WTC11 (cell line): ENCODE results near the gene UPF2. TPM values are rescaled to one million over a fixed set of nuclear protein-coding genes. Genes with fewer than 3 reads are reported as not detected.

ENCODE experiments used
- ATAC-seq: fragments of 200-7000 bp; cut with Tn5 transposase; 2 replicates; pipeline ENCODE4 v1.10.0; 2021; ENCODE audit warnings: mild to moderate bottlenecking, moderate library complexity
- CTCF ChIA-PET: fragments of 300-600 bp; sonication (Branson Sonifier 250); formaldehyde crosslinking; loops from one replicate; lab custom pipeline; 2021; ENCODE audit warnings: antibody characterized with exemption; lab: Charles Lee
- POLR2A ChIA-PET: fragments of 350-600 bp; sonication (Branson Sonifier 250); formaldehyde crosslinking; loops from one replicate; lab custom pipeline; 2021; ENCODE audit warnings: antibody characterized with exemption; lab: Charles Lee
- DNase-seq: peaks from one replicate; pipeline ENCODE4 v3.0.0; 2021; ENCODE audit warnings: low spot score
- H3K27ac Mint-ChIP-seq: 2 replicates; pipeline ENCODE4 v1.8.0; 2021; ENCODE audit warnings: mixed read lengths
- H3K27me3 Mint-ChIP-seq: 2 replicates; pipeline ENCODE4 v1.8.0; 2021; ENCODE audit warnings: low read depth, mild to moderate bottlenecking, moderate library complexity, mixed read lengths
- H3K36me3 Mint-ChIP-seq: 2 replicates; pipeline ENCODE4 v1.8.0; 2021; ENCODE audit warnings: mixed read lengths
- H3K4me1 Mint-ChIP-seq: 2 replicates; pipeline ENCODE4 v1.8.0; 2022; ENCODE audit warnings: mixed read lengths
- H3K4me3 Mint-ChIP-seq: 2 replicates; pipeline ENCODE4 v1.8.0; 2021; ENCODE audit warnings: mild to moderate bottlenecking, moderate library complexity, mixed read lengths
- H3K9me3 Mint-ChIP-seq: 2 replicates; pipeline ENCODE4 v1.8.0; 2021; ENCODE audit warnings: mixed read lengths
- CTCF ChIP-seq: fragments of 200-600 bp; IDR thresholded peaks from 2 replicates; pipeline ENCODE4 v1.8.0; 2022; ENCODE audit warnings: antibody characterized with exemption
- E2F4 ChIP-seq: sonication (generic); formaldehyde crosslinking; IDR thresholded peaks from 2 replicates; pipeline ENCODE4 v1.8.1; 2022; ENCODE audit warnings: low read depth, mild to moderate bottlenecking, moderate library complexity, missing genetic modification reagents, borderline replicate concordance
- ETV6 ChIP-seq: sonication (generic); formaldehyde crosslinking; IDR thresholded peaks from 2 replicates; pipeline ENCODE4 v1.8.1; 2022; ENCODE audit warnings: mild to moderate bottlenecking, missing genetic modification reagents
- FOXJ3 ChIP-seq: sonication (generic); formaldehyde crosslinking; IDR thresholded peaks from 2 replicates; pipeline ENCODE4 v1.9.0; 2021; ENCODE audit warnings: missing genetic modification reagents, mild to moderate bottlenecking, borderline replicate concordance
- FOXP1 ChIP-seq: sonication (generic); formaldehyde crosslinking; IDR thresholded peaks from 2 replicates; pipeline ENCODE4 v1.8.0; 2022; ENCODE audit warnings: missing genetic modification reagents, mild to moderate bottlenecking, moderate library complexity, borderline replicate concordance
- MAX ChIP-seq: sonication (generic); formaldehyde crosslinking; IDR thresholded peaks from 2 replicates; pipeline ENCODE4 v1.8.0; 2022; ENCODE audit warnings: mild to moderate bottlenecking, missing genetic modification reagents
- MYBL2 ChIP-seq: sonication (generic); formaldehyde crosslinking; IDR thresholded peaks from 2 replicates; pipeline ENCODE4 v1.8.1; 2023; ENCODE audit warnings: mild to moderate bottlenecking, moderate library complexity, missing genetic modification reagents
- NFE2L1 ChIP-seq: sonication (generic); formaldehyde crosslinking; IDR thresholded peaks from 2 replicates; pipeline ENCODE4 v1.8.1; 2023; ENCODE audit warnings: missing genetic modification reagents
- NR1H2 ChIP-seq: sonication (generic); formaldehyde crosslinking; IDR thresholded peaks from 2 replicates; pipeline ENCODE4 v1.9.0; 2021; ENCODE audit warnings: mild to moderate bottlenecking, moderate library complexity, missing genetic modification reagents
- SOX15 ChIP-seq: fragments of 250-450 bp; sonication (Bioruptor Pico); IDR thresholded peaks from 2 replicates; pipeline ENCODE4 v1.9.0; 2021; ENCODE audit warnings: mild to moderate bottlenecking
- TCF7 ChIP-seq: sonication (generic); formaldehyde crosslinking; IDR thresholded peaks from 2 replicates; pipeline ENCODE4 v1.8.0; 2022; ENCODE audit warnings: mild to moderate bottlenecking, low read depth, missing genetic modification reagents, moderate library complexity
- ZBTB21 ChIP-seq: sonication (generic); formaldehyde crosslinking; IDR thresholded peaks from 2 replicates; pipeline ENCODE4 v1.8.1; 2023; ENCODE audit warnings: mild to moderate bottlenecking, missing genetic modification reagents, borderline replicate concordance
- ZBTB43 ChIP-seq: sonication (generic); formaldehyde crosslinking; IDR thresholded peaks from 2 replicates; pipeline ENCODE4 v1.8.1; 2023; ENCODE audit warnings: mild to moderate bottlenecking, missing genetic modification reagents
- ZNF219 ChIP-seq: sonication (generic); formaldehyde crosslinking; IDR thresholded peaks from 2 replicates; pipeline ENCODE4 v1.8.0; 2023; ENCODE audit warnings: missing genetic modification reagents, mild to moderate bottlenecking, borderline replicate concordance
- ZNF416 ChIP-seq: fragments of 250-450 bp; sonication (Bioruptor Pico); IDR thresholded peaks from 2 replicates; pipeline ENCODE4 v1.9.0; 2021; ENCODE audit warnings: mild to moderate bottlenecking, inconsistent platforms
- ZNF512 ChIP-seq: sonication (generic); formaldehyde crosslinking; IDR thresholded peaks from 2 replicates; pipeline ENCODE4 v1.8.1; 2022; ENCODE audit warnings: missing genetic modification reagents, borderline replicate concordance
- total RNA-seq: library from RNA; stranded (reverse); gene quantifications from 3 replicates; pipeline ENCODE4 v1.2.3, GENCODE V29; 2021
- TF ChIP-seq, protein P1 (sequence below): sonication (generic); formaldehyde crosslinking; IDR thresholded peaks from 2 replicates; pipeline ENCODE4 v1.8.0; 2022; ENCODE audit warnings: mild to moderate bottlenecking, missing genetic modification reagents
- TF ChIP-seq, protein P2 (sequence below): sonication (generic); formaldehyde crosslinking; IDR thresholded peaks from 2 replicates; pipeline ENCODE4 v1.8.0; 2022; ENCODE audit warnings: mild to moderate bottlenecking, missing genetic modification reagents
- TF ChIP-seq, protein P3 (sequence below): sonication (generic); formaldehyde crosslinking; IDR thresholded peaks from 2 replicates; pipeline ENCODE4 v1.8.0; 2022; ENCODE audit warnings: mild to moderate bottlenecking, missing genetic modification reagents

UPF2 gene
- total RNA-seq, 1 experiment from 2014 or later = 24.3 TPM

GRCh38 chr10:11898033-11898371 is 144.6 kb downstream of the UPF2 start:
- no peak for ATAC-seq
- POLR2A ChIA-PET = no interaction called here
- no peaks in the 10 kb centered on the region for H3K36me3 Mint-ChIP-seq
- TF ChIP-seq, protein P1, sequence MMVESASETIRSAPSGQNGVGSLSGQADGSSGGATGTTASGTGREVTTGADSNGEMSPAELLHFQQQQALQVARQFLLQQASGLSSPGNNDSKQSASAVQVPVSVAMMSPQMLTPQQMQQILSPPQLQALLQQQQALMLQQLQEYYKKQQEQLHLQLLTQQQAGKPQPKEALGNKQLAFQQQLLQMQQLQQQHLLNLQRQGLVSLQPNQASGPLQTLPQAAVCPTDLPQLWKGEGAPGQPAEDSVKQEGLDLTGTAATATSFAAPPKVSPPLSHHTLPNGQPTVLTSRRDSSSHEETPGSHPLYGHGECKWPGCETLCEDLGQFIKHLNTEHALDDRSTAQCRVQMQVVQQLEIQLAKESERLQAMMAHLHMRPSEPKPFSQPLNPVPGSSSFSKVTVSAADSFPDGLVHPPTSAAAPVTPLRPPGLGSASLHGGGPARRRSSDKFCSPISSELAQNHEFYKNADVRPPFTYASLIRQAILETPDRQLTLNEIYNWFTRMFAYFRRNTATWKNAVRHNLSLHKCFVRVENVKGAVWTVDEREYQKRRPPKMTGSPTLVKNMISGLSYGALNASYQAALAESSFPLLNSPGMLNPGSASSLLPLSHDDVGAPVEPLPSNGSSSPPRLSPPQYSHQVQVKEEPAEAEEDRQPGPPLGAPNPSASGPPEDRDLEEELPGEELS (CRISPR knock-in tag) = no peak
- no peak for TF ChIP-seq FOXJ3
- TF ChIP-seq E2F4 (CRISPR knock-in tag) = no peak
- TF ChIP-seq ZBTB21 (CRISPR knock-in tag) = no peak
- TF ChIP-seq ZBTB43 (CRISPR knock-in tag) = no peak
- TF ChIP-seq TCF7 (CRISPR knock-in tag) = no peak
- TF ChIP-seq ZNF219 = no peak
- TF ChIP-seq, protein P2, sequence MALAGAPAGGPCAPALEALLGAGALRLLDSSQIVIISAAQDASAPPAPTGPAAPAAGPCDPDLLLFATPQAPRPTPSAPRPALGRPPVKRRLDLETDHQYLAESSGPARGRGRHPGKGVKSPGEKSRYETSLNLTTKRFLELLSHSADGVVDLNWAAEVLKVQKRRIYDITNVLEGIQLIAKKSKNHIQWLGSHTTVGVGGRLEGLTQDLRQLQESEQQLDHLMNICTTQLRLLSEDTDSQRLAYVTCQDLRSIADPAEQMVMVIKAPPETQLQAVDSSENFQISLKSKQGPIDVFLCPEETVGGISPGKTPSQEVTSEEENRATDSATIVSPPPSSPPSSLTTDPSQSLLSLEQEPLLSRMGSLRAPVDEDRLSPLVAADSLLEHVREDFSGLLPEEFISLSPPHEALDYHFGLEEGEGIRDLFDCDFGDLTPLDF (CRISPR knock-in tag) = no peak
- no peak for TF ChIP-seq MAX (CRISPR knock-in tag)
- no peak for TF ChIP-seq ZNF416
- TF ChIP-seq, protein P3, sequence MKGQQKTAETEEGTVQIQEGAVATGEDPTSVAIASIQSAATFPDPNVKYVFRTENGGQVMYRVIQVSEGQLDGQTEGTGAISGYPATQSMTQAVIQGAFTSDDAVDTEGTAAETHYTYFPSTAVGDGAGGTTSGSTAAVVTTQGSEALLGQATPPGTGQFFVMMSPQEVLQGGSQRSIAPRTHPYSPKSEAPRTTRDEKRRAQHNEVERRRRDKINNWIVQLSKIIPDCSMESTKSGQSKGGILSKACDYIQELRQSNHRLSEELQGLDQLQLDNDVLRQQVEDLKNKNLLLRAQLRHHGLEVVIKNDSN = no peak
- TF ChIP-seq NFE2L1 (CRISPR knock-in tag) = no peak
- TF ChIP-seq NR1H2 (CRISPR knock-in tag) = no peak
- no peak overlapping the region for H3K4me3 Mint-ChIP-seq
- H3K9me3 Mint-ChIP-seq = no peaks in the 10 kb centered on the region
- CTCF ChIA-PET = interaction anchor here (1.4 kb wide), 1 partner anchor 17 kb away, joined by 4 read pairs; no protein-coding TSS in a partner anchor
- no peak overlapping the region for H3K27ac Mint-ChIP-seq
- peaks cover 11% of the 10 kb centered on the region for H3K4me1 Mint-ChIP-seq
- DNase-seq = no peak
- no peaks in the 10 kb centered on the region for H3K27me3 Mint-ChIP-seq

GRCh38 chr10:11896549-11897200 is 145.9 kb downstream of the UPF2 start:
- H3K4me1 Mint-ChIP-seq = peaks cover 3% of the 10 kb centered on the region
- TF ChIP-seq, protein P1 (CRISPR knock-in tag) = no peak
- TF ChIP-seq ZNF512 (CRISPR knock-in tag) = no peak
- no peak for TF ChIP-seq MYBL2 (CRISPR knock-in tag)
- TF ChIP-seq FOXP1 (CRISPR knock-in tag) = no peak
- TF ChIP-seq ETV6 (CRISPR knock-in tag) = no peak
- no peak for TF ChIP-seq SOX15 (CRISPR knock-in tag)
- no peak for TF ChIP-seq CTCF
- TF ChIP-seq, all 79 proteins: peak for 0
- Mint-ChIP-seq H3K27me3 (no peaks in the 10 kb centered on the region), H3K36me3 (no peaks in the 10 kb centered on the region), H3K27ac (no peak overlapping the region), H3K4me3 (no peak overlapping the region), H3K9me3 (no peaks in the 10 kb centered on the region)
- POLR2A ChIA-PET = no interaction called here
- no peak for DNase-seq
- CTCF ChIA-PET = no interaction called here
- no peak for ATAC-seq
